Lung (tissue), 12 donors: Measurements from ENCODE around the gene PGAP2. TPM values are rescaled to one million over a fixed set of nuclear protein-coding genes. Genes with fewer than 3 reads are reported as not detected.

Source experiments
- ATAC-seq: fragments of 200-7000 bp; cut with Tn5 transposase; one replicate; pipeline ENCODE4 v1.9.1; 2020; ENCODE audit warnings: moderate number of reproducible peaks; ENCODE audit not compliant: insufficient read depth, low FRiP score
- DNase-seq, 3 donors: peaks; one replicate each; pipeline ENCODE4 v3.0.0-alpha.2; 2013 to 2017
- H3K27ac ChIP-seq, 2 donors: one replicate each; pipeline ENCODE4 v1.5.1; 2013; ENCODE audit warnings: mild to moderate bottlenecking in 2 of 2, moderate library complexity in 2 of 2, control low read depth in 1 of 2, inconsistent platforms in 1 of 2, low read depth in 1 of 2, low read length in 1 of 2
- H3K27me3 ChIP-seq, 3 donors: one replicate each; pipeline ENCODE4 v1.5.1; 2013; ENCODE audit warnings: low read length in 2 of 3; ENCODE audit not compliant: control insufficient read depth in 3 of 3, insufficient read depth in 3 of 3
- H3K36me3 ChIP-seq, 4 donors: one replicate each; pipeline ENCODE4 v1.5.1; 2013; ENCODE audit warnings: low read length in 4 of 4, mild to moderate bottlenecking in 1 of 4, moderate library complexity in 1 of 4; ENCODE audit not compliant: control insufficient read depth in 4 of 4, insufficient read depth in 4 of 4
- H3K4me1 ChIP-seq, 5 donors: one replicate each; pipeline ENCODE4 v1.5.1; 2013; ENCODE audit warnings: low read length in 5 of 5, mild to moderate bottlenecking in 2 of 5, moderate library complexity in 1 of 5; ENCODE audit not compliant: control insufficient read depth in 5 of 5, insufficient read depth in 5 of 5
- H3K4me3 ChIP-seq: one replicate; pipeline ENCODE4 v1.5.1; 2013; ENCODE audit warnings: mild to moderate bottlenecking, control low read depth, moderate library complexity
- H3K9ac ChIP-seq, 2 donors: one replicate each; pipeline ENCODE4 v1.5.1; 2013; ENCODE audit warnings: low read length in 2 of 2, control low read depth in 1 of 2; ENCODE audit not compliant: insufficient read depth in 1 of 2
- H3K9me3 ChIP-seq, 4 donors: one replicate each; pipeline ENCODE4 v1.5.1; 2013; ENCODE audit warnings: low read length in 3 of 4, mild to moderate bottlenecking in 1 of 4, moderate library complexity in 1 of 4; ENCODE audit not compliant: control insufficient read depth in 4 of 4, insufficient read depth in 3 of 4
- WGBS, 2 donors: extraction: QIAGEN DNeasy Blood & Tissue Kit; methylation state at CpG; one replicate each; pipeline ENCODE4 v1.1.7; 2013; 5-methylcytosine and 5-hydroxymethylcytosine counted together
- polyA plus RNA-seq, 2 donors: library from polyadenylated mRNA; stranded (reverse); fragments of 200-250 nt; gene quantifications; one replicate each; pipeline ENCODE4 v1.2.1, GENCODE V29; 2013
- total RNA-seq, 2 donors: library from RNA; depleted of rRNA in 1 of 2; stranded (reverse); fragments of >200 nt in 1 of 2; gene quantifications; one replicate each; pipeline ENCODE4 v1.2.1, GENCODE V29; 2014 to 2021
- TF ChIP-seq, protein P1 (sequence below): IDR thresholded peaks from 2 replicates; pipeline ENCODE4 v1.5.1; 2012; ENCODE audit warnings: mild to moderate bottlenecking; ENCODE audit errors: control extremely low read depth, extremely low read depth
- donor health status: control.
- donor health status: control.
- donor health status: Bipolar disorder and iron deficiency.
- donor health status: healthy.
- donor health status: DM: yes; HTN: yes; CAD: no.

The PGAP2 gene
- total and polyA plus RNA-seq, 4 donors: 17.5 to 23.6 (median 20.9) TPM

DNA sequence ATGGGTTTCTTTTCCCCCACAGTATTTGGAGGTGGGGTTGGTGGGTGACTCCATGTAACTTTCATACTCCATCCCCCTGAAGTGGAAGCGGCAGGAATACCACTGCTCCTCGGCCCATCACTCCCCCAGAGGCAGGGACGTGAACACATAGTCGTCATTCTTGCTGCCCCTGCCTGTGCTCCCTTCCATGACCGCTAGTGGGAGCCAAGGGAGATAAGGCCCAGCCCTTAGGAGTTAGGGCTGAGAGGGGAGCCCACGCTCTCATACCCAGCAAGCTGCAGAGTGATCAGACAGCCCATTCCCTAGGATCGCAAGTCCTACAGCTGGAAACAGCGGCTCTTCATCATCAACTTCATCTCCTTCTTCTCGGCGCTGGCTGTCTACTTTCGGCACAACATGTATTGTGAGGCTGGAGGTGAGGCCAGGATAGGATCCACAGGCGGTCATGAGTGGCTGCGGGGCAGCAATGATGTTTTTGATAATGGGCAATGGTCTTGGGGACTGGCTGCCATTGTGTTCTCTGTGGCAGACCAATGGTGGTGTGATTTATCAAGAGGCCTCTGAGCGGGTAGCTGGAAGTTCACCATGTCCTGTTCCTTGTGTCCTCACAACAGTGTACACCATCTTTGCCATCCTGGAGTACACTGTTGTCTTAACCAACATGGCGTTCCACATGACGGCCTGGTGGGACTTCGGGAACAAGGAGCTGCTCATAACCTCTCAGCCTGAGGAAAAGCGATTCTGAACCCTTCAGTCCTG, 16.5 kb downstream of the PGAP2 start:
- 68 to 74% methylated on average over 18 of the region's 18 CpGs for WGBS, 2 donors
- Histone ChIP-seq H3K27me3 (no peaks in the 10 kb centered on the region), H3K27ac (no peak overlapping the region), H3K9ac (no peak overlapping the region), H3K36me3 (peaks cover 4 to 28% (median 7%) of the 10 kb centered on the region in 4 donors), H3K4me1 (peaks cover 0 to 3% (median 0%) of the 10 kb centered on the region in 5 donors), H3K9me3 (no peaks in the 10 kb centered on the region), H3K4me3 (no peak overlapping the region)
- TF ChIP-seq, protein P1, sequence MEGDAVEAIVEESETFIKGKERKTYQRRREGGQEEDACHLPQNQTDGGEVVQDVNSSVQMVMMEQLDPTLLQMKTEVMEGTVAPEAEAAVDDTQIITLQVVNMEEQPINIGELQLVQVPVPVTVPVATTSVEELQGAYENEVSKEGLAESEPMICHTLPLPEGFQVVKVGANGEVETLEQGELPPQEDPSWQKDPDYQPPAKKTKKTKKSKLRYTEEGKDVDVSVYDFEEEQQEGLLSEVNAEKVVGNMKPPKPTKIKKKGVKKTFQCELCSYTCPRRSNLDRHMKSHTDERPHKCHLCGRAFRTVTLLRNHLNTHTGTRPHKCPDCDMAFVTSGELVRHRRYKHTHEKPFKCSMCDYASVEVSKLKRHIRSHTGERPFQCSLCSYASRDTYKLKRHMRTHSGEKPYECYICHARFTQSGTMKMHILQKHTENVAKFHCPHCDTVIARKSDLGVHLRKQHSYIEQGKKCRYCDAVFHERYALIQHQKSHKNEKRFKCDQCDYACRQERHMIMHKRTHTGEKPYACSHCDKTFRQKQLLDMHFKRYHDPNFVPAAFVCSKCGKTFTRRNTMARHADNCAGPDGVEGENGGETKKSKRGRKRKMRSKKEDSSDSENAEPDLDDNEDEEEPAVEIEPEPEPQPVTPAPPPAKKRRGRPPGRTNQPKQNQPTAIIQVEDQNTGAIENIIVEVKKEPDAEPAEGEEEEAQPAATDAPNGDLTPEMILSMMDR: peak; percentile 48
- DNase-seq (peak; percentile 32 to 59 (median 32)), ATAC-seq (peak; percentile 81)

DNA sequence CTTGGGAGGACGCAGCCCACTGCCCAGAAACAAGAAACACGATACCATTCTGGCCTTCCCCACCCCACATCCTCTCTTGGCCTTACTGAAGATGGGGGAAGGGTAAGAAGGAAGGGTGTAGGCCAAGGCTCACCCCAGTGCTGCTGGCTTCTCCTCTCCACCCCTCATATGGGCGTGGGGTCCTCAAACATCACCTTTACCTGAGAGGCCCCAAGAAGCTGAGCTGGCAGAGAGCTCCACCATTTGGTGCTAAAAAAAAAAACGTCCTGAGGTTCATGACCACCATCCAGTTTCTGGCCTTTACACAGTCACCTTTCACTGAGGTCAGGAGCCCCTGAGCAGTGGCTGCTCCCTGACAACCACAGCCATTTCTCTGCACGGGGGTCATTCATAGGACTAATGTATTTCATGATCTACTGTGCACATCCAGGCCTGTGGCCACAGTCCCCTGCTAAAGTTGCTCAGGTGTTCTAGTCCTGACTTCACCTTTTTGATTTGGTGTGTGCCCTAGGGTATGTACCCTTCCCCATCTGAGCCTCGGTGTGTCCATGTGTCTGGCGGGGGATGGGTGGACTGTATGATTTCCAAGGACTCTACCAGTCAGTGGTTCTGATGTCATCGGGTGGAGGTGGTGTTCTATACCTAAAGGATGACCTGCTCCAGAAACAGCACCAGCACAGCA, 17.3 kb downstream of the PGAP2 start:
- no peak for ATAC-seq
- TF ChIP-seq, protein P1: no peak
- no peak overlapping the region for H3K27ac ChIP-seq

DNA sequence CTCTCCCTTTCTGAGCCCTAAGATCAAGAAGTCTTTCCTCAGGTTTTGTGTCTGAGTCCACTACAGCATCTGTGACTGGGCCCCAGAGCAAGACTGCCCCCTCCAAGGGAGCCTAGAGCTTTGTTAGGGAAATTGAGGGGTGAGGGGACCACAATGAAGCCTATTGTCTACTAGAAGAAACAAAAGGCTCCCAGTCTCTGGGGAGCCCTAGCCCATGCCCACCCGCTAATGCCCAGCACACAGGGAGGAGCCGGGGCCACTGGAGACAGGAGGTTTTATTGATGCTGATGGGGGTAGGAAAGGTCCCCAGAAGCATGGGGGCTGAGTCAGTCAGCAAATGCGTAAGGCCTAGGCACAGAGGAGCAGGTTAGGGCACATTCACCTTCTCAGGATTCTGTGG, 18.4 kb downstream of the PGAP2 start:
- H3K9ac ChIP-seq: no peak overlapping the region
- no peak overlapping the region for H3K27ac ChIP-seq
- no peak for DNase-seq
- H3K27me3 ChIP-seq: no peaks in the 10 kb centered on the region
- no peak for ATAC-seq
- H3K9me3 ChIP-seq: no peaks in the 10 kb centered on the region
- H3K4me1 ChIP-seq: peaks cover 0 to 12% (median 0%) of the 10 kb centered on the region in 5 donors
- H3K4me3 ChIP-seq: no peak overlapping the region
- 98 to 99% methylated on average over 3 of the region's 3 CpGs for WGBS, 2 donors
- H3K36me3 ChIP-seq: peaks cover 4 to 33% (median 7%) of the 10 kb centered on the region in 4 donors
- TF ChIP-seq, protein P1: no peak

More for the DNA sequence above, 17.3 kb downstream of the PGAP2 start:
- Histone ChIP-seq H3K36me3 (peaks cover 4 to 28% (median 7%) of the 10 kb centered on the region in 4 donors), H3K4me3 (no peak overlapping the region), H3K9ac (no peak overlapping the region), H3K27me3 (no peaks in the 10 kb centered on the region), H3K9me3 (no peaks in the 10 kb centered on the region), H3K4me1 (peaks cover 0 to 3% (median 0%) of the 10 kb centered on the region in 5 donors)
- WGBS, 2 donors: 87 to 88% methylated on average over 8 of the region's 8 CpGs
- DNase-seq: no peak
